Large intestine (tissue), 12 donors: ENCODE measurements around the gene CERS5. TPM values are rescaled to one million over a fixed set of nuclear protein-coding genes. Genes with fewer than 3 reads are reported as not detected.
A peak's percentile ranks its signal among the peaks of the same experiment; 100 is the strongest.

Experiments
- DNase-seq, 2 donors: peaks; one replicate each; pipeline versions ENCODE4 v3.0.0 to v3.0.0-alpha.2; 2013
- H3K27ac ChIP-seq: one replicate; pipeline ENCODE4 v1.5.1; 2013; ENCODE audit warnings: low read length
- H3K27me3 ChIP-seq: 2 replicates; pipeline ENCODE4 v1.6.1; 2013; ENCODE audit warnings: low read length; ENCODE audit not compliant: control insufficient read depth, insufficient read depth
- H3K36me3 ChIP-seq: 2 replicates; pipeline ENCODE4 v1.6.1; 2013; ENCODE audit warnings: low read length; ENCODE audit not compliant: control insufficient read depth, insufficient read depth
- H3K4me1 ChIP-seq: one replicate; pipeline ENCODE4 v1.6.1; 2013; ENCODE audit warnings: low read length; ENCODE audit not compliant: control insufficient read depth, insufficient read depth
- H3K4me3 ChIP-seq: one replicate; pipeline ENCODE4 v1.5.1; 2013; ENCODE audit warnings: low read length
- H3K9me3 ChIP-seq: one replicate; pipeline ENCODE4 v1.6.1; 2013; ENCODE audit warnings: mild to moderate bottlenecking, low read depth, low read length, moderate library complexity; ENCODE audit not compliant: control insufficient read depth
- WGBS: methylation state at CpG from one replicate; pipeline ENCODE4 v1.1.5; 2013; ENCODE audit warnings: low lambda C conversion rate; ENCODE audit not compliant: insufficient coverage; 5-methylcytosine and 5-hydroxymethylcytosine counted together
- long read RNA-seq, 11 donors: transcript quantifications; one replicate each; lab custom pipeline, GENCODE V29; 2026
- polyA plus RNA-seq: library from polyadenylated mRNA; unstranded; fragments of 120-200 nt; gene quantifications from one replicate; pipeline ENCODE4 v1.2.1, GENCODE V29; 2013

The CERS5 gene
- 32.5 TPM for polyA plus RNA-seq
- long read RNA-seq, donor 1, partial matches to known transcripts = 0 of 4 reads
- long read RNA-seq, donor 1, other reads (novel, unspliced or antisense) = 0 of 4 reads
- long read RNA-seq, donor 2, transcript CERS5-201 (10 exons, 2,051 nt) = major isoform, 15 of 15 reads
- long read RNA-seq, donor 2, partial matches to known transcripts = 0 of 15 reads
- long read RNA-seq, donor 2, other reads (novel, unspliced or antisense) = 0 of 15 reads
- long read RNA-seq, donor 3 = 0 reads
- long read RNA-seq, donor 4 = 0 reads
- long read RNA-seq, donor 5, transcript CERS5-201 (10 exons, 2,051 nt) = major isoform, 7 of 8 reads
- long read RNA-seq, donor 5, partial matches to known transcripts = 0 of 8 reads
- long read RNA-seq, donor 5, other reads (novel, unspliced or antisense) = 0 of 8 reads
- long read RNA-seq, donor 6, transcript CERS5-201 (10 exons, 2,051 nt) = major isoform, 7 of 8 reads
- long read RNA-seq, donor 6, partial matches to known transcripts = 0 of 8 reads
- long read RNA-seq, donor 6, other reads (novel, unspliced or antisense) = 0 of 8 reads
- long read RNA-seq, donor 7, transcript CERS5-201 (10 exons, 2,051 nt) = major isoform, 6 of 6 reads
- long read RNA-seq, donor 7, partial matches to known transcripts = 0 of 6 reads
- long read RNA-seq, donor 7, other reads (novel, unspliced or antisense) = 0 of 6 reads
- long read RNA-seq, donor 8, transcript CERS5-201 (10 exons, 2,051 nt) = major isoform, 5 of 6 reads
- long read RNA-seq, donor 8, partial matches to known transcripts = 0 of 6 reads
- long read RNA-seq, donor 8, other reads (novel, unspliced or antisense) = 0 of 6 reads
- long read RNA-seq, donor 9, transcript CERS5-201 (10 exons, 2,051 nt) = major isoform, 5 of 6 reads
- long read RNA-seq, donor 9, partial matches to known transcripts = 0 of 6 reads
- long read RNA-seq, donor 9, other reads (novel, unspliced or antisense) = 0 of 6 reads
- long read RNA-seq, donor 10, transcript CERS5-201 (10 exons, 2,051 nt) = major isoform, 7 of 7 reads
- long read RNA-seq, donor 10, partial matches to known transcripts = 0 of 7 reads
- long read RNA-seq, donor 10, other reads (novel, unspliced or antisense) = 0 of 7 reads
- long read RNA-seq, donor 11, partial matches to known transcripts = 6 of 9 reads
- long read RNA-seq, donor 11, other reads (novel, unspliced or antisense) = 0 of 9 reads

- peak within 1 kb of the TSS; percentile 98 for H3K4me3 ChIP-seq
- no peaks in the 10 kb centered on the region for H3K36me3 ChIP-seq
- peaks cover 5% of the 10 kb centered on the region for H3K4me1 ChIP-seq
- DNase-seq = peak; percentile 99 to 100
- no CpG with 5 or more reads among the region's 70 CpGs for WGBS
- no peaks in the 10 kb centered on the region for H3K9me3 ChIP-seq
- no peaks in the 10 kb centered on the region for H3K27me3 ChIP-seq
- H3K27ac ChIP-seq = peak within 1 kb of the TSS; percentile 90
These were observed at the start of gene CERS5 for GRCh38 chr12:50167049-50167828. Gene CERS5 (minus strand): TSS chr12:50167369. CDS start chr12:50167297, 72 bp downstream.

DNA sequence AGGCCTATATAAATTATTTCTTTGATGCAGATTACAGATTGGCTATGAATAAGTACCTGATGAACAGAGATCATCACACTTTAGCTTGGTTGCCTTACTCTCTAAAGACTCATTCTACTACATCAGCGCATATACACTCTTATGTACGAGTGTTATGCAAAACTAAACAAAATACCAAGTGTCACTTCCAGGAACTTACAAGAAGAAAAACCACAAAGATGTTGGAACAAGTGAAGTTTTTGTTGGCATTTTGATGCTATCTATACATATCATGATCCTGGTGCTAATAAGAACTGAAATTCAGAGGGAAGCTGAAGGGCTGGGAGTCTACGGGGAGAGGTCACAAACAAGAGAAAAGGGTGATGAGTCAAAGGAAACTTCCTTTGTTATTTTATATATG lies 47.9 kb upstream of the CERS5 start:
- peaks cover 3% of the 10 kb centered on the region for H3K4me1 ChIP-seq
- WGBS = 83% methylated on average over 2 of the region's 3 CpGs
- H3K27ac ChIP-seq = no peak overlapping the region
- no peak overlapping the region for H3K4me3 ChIP-seq
- H3K9me3 ChIP-seq = no peaks in the 10 kb centered on the region
- DNase-seq = no peak
- peaks cover 55% of the 10 kb centered on the region for H3K36me3 ChIP-seq
- H3K27me3 ChIP-seq = no peaks in the 10 kb centered on the region

GRCh38 chr12:50214018-50214417 lies 46.8 kb upstream of the CERS5 start:
- peaks cover 55% of the 10 kb centered on the region for H3K36me3 ChIP-seq

GRCh38 chr12:50213439-50213838 lies 46.3 kb upstream of the CERS5 start:
- 83% methylated on average over 1 of the region's 2 CpGs for WGBS
- Histone ChIP-seq H3K27ac (no peak overlapping the region), H3K9me3 (no peaks in the 10 kb centered on the region), H3K4me3 (no peak overlapping the region), H3K27me3 (no peaks in the 10 kb centered on the region), H3K36me3 (peaks cover 56% of the 10 kb centered on the region), H3K4me1 (no peaks in the 10 kb centered on the region)
- DNase-seq = no peak

More at GRCh38 chr12:50214018-50214417, 46.8 kb upstream of the CERS5 start:
- Histone ChIP-seq H3K27me3 (no peaks in the 10 kb centered on the region), H3K4me3 (no peak overlapping the region), H3K4me1 (no peaks in the 10 kb centered on the region), H3K27ac (no peak overlapping the region), H3K9me3 (no peaks in the 10 kb centered on the region)
- DNase-seq = no peak
- WGBS = no CpG with 5 or more reads among the region's 1 CpG

DNA sequence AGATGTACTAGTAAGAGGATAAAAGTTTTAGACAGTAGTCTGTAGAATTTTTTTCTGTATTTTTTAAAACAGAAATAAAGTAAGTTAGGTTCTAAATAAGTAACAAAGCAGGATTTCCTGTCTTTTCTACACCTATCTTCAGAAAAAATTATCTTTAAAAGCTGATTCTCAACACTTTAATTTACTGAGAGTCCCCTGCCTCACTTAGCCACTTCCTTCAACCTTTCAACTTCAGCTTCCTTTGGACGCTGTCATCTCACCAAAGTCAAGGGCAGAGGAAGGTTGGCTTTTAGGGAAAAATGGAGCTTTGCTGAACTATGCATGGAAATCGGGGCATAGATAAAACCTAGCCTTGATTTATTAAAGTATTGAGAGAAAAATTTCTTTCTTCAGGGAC lies 44.9 kb upstream of the CERS5 start:
- H3K9me3 ChIP-seq = no peaks in the 10 kb centered on the region
- no peak overlapping the region for H3K4me3 ChIP-seq
- WGBS = 100% methylated on average over 1 of the region's 2 CpGs
- no peaks in the 10 kb centered on the region for H3K4me1 ChIP-seq
- peaks cover 51% of the 10 kb centered on the region for H3K36me3 ChIP-seq
- DNase-seq = no peak
- peak overlapping the region; percentile 12 for H3K27ac ChIP-seq
- H3K27me3 ChIP-seq = no peaks in the 10 kb centered on the region

- H3K27me3 ChIP-seq = no peaks in the 10 kb centered on the region
- no peak for DNase-seq
- no peaks in the 10 kb centered on the region for H3K4me1 ChIP-seq
- peaks cover 51% of the 10 kb centered on the region for H3K36me3 ChIP-seq
- peak overlapping the region; percentile 12 for H3K27ac ChIP-seq
- H3K4me3 ChIP-seq = no peak overlapping the region
- WGBS = 100% methylated on average over 2 of the region's 6 CpGs
- H3K9me3 ChIP-seq = no peaks in the 10 kb centered on the region
These were observed 44.4 kb upstream of the CERS5 start for GRCh38 chr12:50211392-50212070.

- Histone ChIP-seq H3K27ac (no peak overlapping the region), H3K36me3 (peaks cover 66% of the 10 kb centered on the region), H3K27me3 (no peaks in the 10 kb centered on the region), H3K4me1 (peaks cover 3% of the 10 kb centered on the region), H3K9me3 (no peaks in the 10 kb centered on the region), H3K4me3 (no peak overlapping the region)
- WGBS = no CpG with 5 or more reads among the region's 2 CpGs
- DNase-seq = no peak
These were observed 40.3 kb upstream of the CERS5 start for GRCh38 chr12:50207424-50207823.

DNA sequence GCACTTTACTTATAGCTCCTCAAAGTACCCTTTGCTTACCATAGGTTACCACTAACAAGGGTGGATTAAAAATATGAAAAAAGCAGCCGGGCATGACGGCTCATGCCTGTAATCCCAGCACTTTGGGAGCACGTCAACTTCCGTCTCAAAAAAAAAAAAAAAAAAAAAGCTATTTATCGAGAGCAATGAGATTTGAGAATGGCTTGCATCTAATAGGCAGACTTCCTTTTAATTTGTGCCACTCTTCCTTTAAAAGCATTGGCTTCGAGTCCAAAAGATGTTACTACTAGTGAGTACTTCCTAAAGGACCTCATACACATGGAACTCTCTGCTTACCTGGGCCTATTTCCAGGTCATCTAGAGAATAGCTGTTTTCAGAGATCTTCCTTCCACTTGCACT lies 38.5 kb upstream of the CERS5 start:
- no peak for DNase-seq
- Histone ChIP-seq H3K27me3 (no peaks in the 10 kb centered on the region), H3K4me3 (no peak overlapping the region), H3K9me3 (no peaks in the 10 kb centered on the region), H3K4me1 (peaks cover 11% of the 10 kb centered on the region), H3K27ac (no peak overlapping the region), H3K36me3 (peaks cover 59% of the 10 kb centered on the region)
- WGBS = 93% methylated on average over 5 of the region's 6 CpGs

DNA sequence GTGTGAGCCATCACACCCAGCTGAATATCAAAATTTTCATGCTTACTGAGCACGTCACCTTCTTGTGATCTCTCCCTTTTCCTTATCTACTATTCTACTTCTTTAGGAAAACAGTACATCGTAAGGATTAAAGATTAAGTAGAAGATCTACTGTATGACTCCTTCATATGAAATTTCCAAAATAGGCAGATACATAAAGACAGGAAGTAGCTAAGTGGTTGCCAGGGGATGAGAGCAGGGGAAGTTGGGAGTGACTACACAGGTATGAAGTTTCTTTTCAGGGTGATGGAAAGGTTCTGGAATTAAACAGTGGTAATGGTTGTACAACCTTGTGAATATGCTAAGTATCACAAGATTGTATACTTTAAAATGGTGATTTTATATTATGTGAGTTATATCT lies 36.5 kb upstream of the CERS5 start:
- peaks cover 63% of the 10 kb centered on the region for H3K36me3 ChIP-seq
- 75% methylated on average over 2 of the region's 2 CpGs for WGBS
- no peaks in the 10 kb centered on the region for H3K27me3 ChIP-seq
- no peak for DNase-seq
- H3K9me3 ChIP-seq = no peaks in the 10 kb centered on the region
- peaks cover 11% of the 10 kb centered on the region for H3K4me1 ChIP-seq
- H3K4me3 ChIP-seq = no peak overlapping the region
- H3K27ac ChIP-seq = no peak overlapping the region
